GM03348 (cell line): Measurements from ENCODE around the gene TBX15.
A peak's percentile ranks its signal among the peaks of the same experiment; 100 is the strongest.

Experiments used
- DNase-seq: peaks from one replicate; pipeline ENCODE4 v3.0.0; 2012; ENCODE audit warnings: low spot score

The TBX15 gene

GRCh38 chr1:118988186-118989005 lies at the start of gene TBX15:
Gene TBX15 (minus strand): TSS chr1:118988343. CDS start chr1:118987795, 548 bp downstream.
- DNase-seq, result peak; percentile 76

DNA sequence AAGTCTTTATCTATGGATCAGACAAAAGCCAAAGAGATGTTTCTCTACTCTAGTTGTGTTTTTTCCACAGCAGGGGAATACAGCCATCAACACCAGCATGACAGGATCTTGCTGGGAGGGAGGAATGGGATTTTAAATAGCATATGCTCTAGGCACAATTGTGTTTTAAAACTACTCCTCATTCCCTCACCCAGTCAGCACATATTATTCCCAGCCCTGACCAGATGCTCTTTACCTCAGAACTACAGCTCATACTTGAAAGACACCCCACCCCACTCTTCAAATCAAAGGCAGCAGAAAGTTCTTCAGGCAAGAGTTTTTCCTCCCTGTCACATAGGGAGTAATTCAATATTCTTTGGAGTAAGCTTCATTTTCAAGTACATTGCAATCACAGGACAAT lies 46.2 kb upstream of the TBX15 start:
- no peak for DNase-seq

DNA sequence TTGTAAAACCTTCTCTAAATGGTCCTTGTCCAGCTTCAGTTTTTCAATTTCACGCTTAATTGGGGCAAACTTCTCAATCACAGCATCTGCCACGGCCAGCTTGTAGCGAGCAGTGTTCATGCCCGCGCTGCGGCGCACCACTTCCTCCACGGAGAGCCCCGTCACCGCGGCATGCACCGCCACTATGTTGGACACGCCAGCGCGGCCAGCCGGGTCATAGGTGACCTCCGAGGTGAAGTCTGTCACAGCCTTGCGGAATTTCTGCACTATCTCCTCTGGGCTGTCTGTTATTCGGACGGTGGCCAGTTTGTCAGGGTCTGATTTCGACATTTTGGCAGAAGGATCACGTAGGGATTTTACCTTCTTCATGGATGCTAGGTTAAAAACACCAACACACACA lies 44.8 kb upstream of the TBX15 start:
- DNase-seq, result no peak

DNA sequence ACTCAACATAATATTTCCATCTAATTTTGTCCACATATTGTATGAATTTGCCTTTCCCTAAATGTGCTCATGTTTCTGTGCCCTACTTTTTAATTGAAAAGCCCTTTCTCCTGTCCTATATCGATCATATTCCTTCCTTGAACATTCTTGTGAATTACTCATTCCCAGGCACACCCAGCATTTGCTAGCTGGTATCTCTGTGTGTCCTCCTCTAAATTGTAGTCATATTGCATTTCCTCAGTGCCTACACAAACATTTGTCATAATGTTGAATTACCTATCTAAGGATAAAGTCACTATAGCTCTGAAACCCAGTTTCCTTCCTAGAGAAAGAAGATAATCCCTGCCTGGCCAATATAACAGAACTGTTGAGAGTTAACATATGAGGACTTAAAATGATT lies 39.6 kb upstream of the TBX15 start:
- DNase-seq, result no peak

- no peak for DNase-seq
These were observed 38.8 kb upstream of the TBX15 start for GRCh38 chr1:119026956-119027355.

DNA sequence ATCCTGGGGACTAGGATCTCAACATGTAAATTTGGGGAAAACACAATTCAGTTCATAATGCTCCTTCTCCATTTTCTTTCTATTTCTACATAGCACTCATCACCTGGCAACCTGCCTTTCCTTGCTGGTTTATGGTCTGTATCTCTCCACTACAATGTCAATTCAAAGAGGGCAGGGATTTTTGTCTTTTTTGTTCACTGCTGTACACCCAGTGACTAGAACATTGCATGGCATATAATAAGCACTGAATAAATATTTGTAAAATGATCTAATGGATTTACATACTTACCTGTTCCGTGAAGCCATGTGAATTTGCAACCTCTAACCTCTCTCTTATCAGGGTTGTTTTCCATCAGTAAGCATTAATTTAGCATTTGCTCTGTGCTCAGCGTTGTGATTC lies 27.4 kb upstream of the TBX15 start:
- no peak for DNase-seq

- DNase-seq, result no peak
These were observed 24.2 kb upstream of the TBX15 start for GRCh38 chr1:119012383-119012782.

- no peak for DNase-seq
These were observed 23.6 kb upstream of the TBX15 start for GRCh38 chr1:119011706-119012105.

- no peak for DNase-seq
These were observed 23.0 kb upstream of the TBX15 start for GRCh38 chr1:119011116-119011515.

DNA sequence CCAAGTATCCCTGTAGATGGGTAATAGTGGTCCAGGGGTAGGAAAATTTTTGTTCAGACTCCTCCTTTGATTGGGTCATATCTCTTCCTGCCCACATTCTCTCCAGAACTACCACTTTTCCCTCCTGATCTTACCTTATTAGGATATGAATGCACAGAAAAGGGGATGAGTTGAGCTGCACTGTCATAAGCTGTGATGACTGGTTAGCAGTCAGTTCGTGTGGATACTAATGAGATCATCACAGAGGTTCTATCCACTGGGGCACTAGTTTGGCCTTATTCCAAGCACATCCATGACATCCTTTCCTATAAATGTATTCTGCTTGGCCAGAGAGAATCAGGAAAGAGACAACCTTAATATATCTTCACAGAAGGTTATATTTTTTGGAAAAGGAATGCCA lies 22.1 kb upstream of the TBX15 start:
- no peak for DNase-seq

GRCh38 chr1:119009312-119009655 lies 21.1 kb upstream of the TBX15 start:
- DNase-seq, result no peak

DNA sequence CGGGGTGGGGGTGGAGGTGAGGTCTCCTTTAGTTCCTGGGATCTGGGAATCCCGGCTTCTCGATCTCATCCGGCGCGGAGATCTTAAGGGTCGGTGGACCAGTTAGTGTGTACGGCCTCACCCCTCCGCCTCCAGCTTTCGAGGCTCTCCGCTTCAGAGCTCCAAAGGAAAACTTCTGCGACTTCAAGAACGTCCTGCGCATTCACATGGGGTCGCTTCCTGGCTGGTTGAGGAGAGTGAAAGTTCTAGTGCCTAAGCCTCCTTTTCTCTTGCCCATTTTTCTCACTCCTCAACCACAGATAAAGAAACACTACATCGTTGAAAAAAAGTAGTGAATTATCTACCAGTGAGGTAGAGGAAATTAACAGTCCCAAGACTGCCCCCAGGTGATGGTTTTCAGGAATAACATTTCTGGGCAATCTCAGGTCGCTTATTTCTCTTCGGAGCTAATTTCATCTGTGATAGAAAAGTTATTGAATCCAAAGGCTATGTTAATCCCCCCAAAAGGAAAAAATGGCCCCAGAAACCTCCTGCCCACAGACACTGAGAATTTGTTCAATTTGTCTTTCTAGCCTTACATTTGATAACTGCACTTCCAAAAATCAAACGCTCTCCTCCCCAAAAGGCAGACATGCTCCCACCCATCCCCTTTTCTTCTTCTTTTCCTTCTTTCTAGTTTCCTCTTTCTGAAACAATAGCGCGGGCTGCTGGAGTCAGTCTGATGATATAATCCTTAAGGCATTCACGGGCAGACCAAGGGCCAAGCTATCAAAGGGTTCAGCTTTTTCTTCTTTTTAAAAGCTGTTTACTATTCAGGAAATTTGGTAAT lies 20.6 kb upstream of the TBX15 start:
- DNase-seq, result peak; percentile 75

DNA sequence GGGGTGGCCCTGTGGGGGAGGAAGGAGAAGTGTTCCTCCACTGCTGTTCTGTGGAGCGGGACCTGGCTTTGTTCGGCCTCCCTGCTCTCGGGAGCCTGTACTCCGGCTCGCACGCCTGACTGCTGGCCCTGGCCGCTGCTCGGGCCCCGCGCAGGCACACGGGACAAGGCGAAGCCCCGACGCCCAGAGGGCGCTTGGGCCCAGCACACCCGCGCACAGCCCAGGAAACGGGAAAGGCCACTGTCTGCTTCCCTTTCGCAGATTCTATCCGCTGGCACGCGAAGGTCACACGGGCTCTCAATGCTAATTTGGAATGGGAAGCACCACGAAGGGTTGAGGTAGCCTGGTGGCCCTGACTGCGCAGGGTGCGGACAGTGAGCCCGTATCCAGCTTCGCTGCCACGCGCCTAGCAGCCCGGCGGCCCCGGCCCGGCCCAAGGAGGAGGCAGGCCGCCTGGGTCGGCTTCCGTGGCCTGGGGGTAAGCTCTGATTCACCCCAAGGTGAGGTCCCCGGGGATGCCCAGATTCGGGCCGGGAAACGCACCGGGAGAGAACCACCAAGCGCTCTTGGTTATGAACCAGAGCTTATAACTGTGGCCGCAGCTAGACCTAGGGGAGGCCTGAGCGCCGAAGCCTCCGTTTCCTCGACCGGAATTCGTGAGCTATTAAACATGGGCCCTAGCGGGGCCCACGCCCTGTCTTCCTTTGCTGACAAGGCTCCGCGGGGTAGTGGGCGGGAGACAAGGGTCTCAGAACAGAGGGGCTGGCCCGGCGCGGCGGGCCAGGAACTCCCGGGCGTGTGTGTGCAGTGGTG lies 19.7 kb upstream of the TBX15 start:
- DNase-seq, result no peak

DNA sequence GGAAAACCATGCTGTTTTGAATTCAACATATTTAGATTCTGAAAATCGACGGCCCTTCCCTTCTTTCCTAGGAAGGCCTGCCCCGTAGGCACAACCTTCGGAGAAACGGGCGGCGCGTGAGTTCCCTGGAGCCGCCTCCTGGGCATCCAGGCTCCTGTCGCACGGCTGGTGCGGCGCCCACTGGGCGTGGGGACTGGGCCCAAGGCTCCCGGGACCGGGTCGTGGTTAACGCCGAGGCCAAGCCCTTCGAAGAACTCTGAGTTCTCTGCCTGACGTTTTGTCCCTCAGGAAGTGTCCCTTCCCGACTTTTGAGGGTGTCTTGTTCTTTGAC lies 19.2 kb upstream of the TBX15 start:
- DNase-seq, result no peak

GRCh38 chr1:119006406-119007279 lies 18.5 kb upstream of the TBX15 start:
- no peak for DNase-seq

- no peak for DNase-seq
These were observed 17.7 kb upstream of the TBX15 start for GRCh38 chr1:119005724-119006405.

- DNase-seq, result no peak
These were observed 16.6 kb upstream of the TBX15 start for GRCh38 chr1:119004781-119005180.

GRCh38 chr1:119004129-119004527 lies 16.0 kb upstream of the TBX15 start:
- no peak for DNase-seq

DNA sequence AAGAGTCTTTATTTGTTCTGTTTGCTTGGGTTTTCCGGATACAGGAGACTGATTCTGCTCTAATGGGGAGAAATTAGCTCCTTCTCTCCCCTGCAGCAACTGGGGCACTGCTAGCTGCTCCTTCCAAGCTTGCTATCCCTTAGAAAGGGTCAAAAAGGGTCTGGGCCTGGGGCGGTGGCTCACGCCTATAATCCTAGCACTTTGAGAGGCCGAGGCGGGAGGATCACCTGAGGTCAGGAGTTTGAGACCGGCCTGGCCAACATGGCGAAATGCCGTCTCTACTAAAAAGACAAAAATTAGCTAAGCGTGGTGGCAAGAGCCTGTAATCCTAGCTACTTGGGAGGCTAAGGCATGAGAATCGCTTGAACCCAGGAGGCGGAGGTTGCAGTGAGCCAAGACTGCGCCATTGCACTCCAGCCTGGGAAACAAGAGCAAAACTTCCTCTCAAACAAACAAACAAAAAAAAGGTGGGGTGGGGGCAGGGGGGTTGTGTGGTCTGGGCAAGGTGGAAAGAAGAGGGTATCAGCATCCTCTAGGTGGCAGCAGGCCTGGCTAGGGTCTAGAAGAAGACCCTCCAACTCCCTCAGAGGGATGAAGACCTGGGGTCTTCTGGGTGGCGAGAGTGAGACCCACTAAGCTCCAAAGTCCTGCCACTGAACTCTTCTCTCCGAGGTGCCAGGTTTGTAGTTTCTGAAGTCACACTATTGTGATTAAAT lies 15.4 kb upstream of the TBX15 start:
- no peak for DNase-seq

DNA sequence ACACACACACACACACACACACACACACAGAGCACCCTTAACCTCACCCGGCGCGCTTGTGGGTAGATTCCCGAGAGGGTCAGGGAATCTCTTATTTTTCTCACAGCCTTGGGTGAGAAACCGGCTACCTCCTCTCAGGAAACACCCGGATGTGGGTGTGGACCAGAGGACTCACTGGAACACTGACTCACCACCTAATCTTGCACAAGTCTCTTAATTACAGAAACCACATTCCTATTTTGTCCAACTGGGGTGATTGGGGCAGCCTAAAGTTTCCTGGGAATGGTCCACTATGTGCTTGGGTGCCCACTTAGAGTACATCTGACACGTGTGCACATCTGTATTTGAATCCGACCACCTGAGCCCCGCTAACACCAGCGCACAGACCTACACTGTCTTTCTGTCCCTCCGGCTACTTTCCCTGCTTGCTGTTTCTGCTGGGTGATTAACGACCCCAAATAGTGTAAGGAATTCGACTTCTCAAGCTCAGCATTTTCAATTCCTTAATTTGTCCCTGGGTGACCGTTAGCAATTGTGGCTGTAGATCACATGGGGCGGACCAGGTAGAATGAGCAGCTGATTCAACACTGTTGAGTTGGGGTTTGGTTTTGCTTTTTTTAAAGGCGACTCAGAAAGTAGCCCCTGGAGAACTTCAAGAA lies 14.0 kb upstream of the TBX15 start:
- peak; percentile 92 for DNase-seq
